ENCODE results near the gene GUK1. TPM values are rescaled to one million over a fixed set of nuclear protein-coding genes. Genes with fewer than 3 reads are reported as not detected.

GUK1 gene
- total and polyA plus RNA-seq, 2 donors (not counting 1 experiment from before 2014, with no cell fraction given), result 125 to 356 TPM

DNA sequence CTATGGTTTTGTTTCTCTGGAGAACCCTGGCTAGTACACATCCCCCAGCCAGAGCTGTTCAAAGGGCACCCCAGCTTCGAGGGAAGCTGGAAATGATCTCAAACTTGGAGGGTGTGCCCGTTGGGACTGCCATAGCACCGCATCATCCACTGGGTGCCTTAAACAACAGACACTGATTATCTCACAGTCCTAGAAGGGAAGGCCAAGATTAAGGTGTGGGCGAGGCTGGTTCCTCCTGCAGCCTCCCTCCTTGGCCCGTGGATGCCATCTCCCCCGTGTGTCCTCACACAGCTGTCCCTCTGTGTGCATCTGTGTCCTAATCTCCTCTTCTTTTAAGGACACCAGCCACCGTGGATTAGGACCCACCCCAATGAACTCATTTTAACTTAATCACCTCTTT, 21.3 kb downstream of the GUK1 start:
- Histone ChIP-seq H3K36me3 (replicated peaks in 1 of 2; ENCODE audit: control extremely low read depth in 1 of 2, control insufficient read depth in 1 of 2, extremely low read depth in 1 of 2, insufficient read depth in 2 of 2, low read length in 1 of 2) (no peaks in the 10 kb centered on the region), H2AFZ (ENCODE audit: insufficient read depth, low read depth, low read length, poor library complexity, severe bottlenecking) (no peak overlapping the region), H3K27me3 (replicated peaks in 1 of 4; ENCODE audit: control extremely low read depth in 1 of 4, control insufficient read depth in 3 of 4, insufficient read depth in 4 of 4, low read length in 3 of 4) (peaks cover 0 to 19% (median 0%) of the 10 kb centered on the region in 4 experiments), H3K4me2 (replicated peaks; ENCODE audit: low read depth, low read length, poor library complexity, severe bottlenecking) (no peak overlapping the region), H3K4me3 (ENCODE audit: control extremely low read depth in 1 of 5, extremely low read depth in 1 of 5, insufficient read depth in 1 of 5, low read depth in 2 of 5, low read length in 4 of 5) (no peak overlapping the region), H4K20me1 (ENCODE audit: control insufficient read depth, insufficient read depth, low read length, poor library complexity, severe bottlenecking) (no peaks in the 10 kb centered on the region), H3K27ac (ENCODE audit: low read length in 2 of 2) (no peak overlapping the region), H3K9me3 (ENCODE audit: control extremely low read depth in 1 of 3, control insufficient read depth in 2 of 3, insufficient read depth in 1 of 3, low read length in 2 of 3) (peaks cover 0 to 2% (median 0%) of the 10 kb centered on the region in 3 donors), H3K79me2 (ENCODE audit: control insufficient read depth, insufficient read depth, low read length) (peaks cover 6% of the 10 kb centered on the region), H3K9ac (ENCODE audit: low read length) (no peak overlapping the region), H3K4me1 (ENCODE audit: control insufficient read depth in 2 of 2, insufficient read depth in 2 of 2, low read length in 2 of 2) (peaks cover 8 to 22% of the 10 kb centered on the region in 2 donors)
- H3K9me3 Mint-ChIP-seq (ENCODE audit: insufficient read depth), result no peaks in the 10 kb centered on the region
- TF ChIP-seq EZH2 (IDR thresholded peaks at IDR 0.05; ENCODE audit: borderline replicate concordance, insufficient read depth, low read depth, low read length, poor library complexity, severe bottlenecking), result no peak
- TF ChIP-seq, protein P1, sequence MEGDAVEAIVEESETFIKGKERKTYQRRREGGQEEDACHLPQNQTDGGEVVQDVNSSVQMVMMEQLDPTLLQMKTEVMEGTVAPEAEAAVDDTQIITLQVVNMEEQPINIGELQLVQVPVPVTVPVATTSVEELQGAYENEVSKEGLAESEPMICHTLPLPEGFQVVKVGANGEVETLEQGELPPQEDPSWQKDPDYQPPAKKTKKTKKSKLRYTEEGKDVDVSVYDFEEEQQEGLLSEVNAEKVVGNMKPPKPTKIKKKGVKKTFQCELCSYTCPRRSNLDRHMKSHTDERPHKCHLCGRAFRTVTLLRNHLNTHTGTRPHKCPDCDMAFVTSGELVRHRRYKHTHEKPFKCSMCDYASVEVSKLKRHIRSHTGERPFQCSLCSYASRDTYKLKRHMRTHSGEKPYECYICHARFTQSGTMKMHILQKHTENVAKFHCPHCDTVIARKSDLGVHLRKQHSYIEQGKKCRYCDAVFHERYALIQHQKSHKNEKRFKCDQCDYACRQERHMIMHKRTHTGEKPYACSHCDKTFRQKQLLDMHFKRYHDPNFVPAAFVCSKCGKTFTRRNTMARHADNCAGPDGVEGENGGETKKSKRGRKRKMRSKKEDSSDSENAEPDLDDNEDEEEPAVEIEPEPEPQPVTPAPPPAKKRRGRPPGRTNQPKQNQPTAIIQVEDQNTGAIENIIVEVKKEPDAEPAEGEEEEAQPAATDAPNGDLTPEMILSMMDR (IDR thresholded peaks at IDR 0.05), result no peak
- DNase-seq (no peak), ATAC-seq (ENCODE audit: low read depth) (no peak)
- peaks cover 3% of the 10 kb centered on the region for H3K27me3 Mint-ChIP-seq
- no peak overlapping the region for H3K4me3 Mint-ChIP-seq
- H3K27ac Mint-ChIP-seq, result no peak overlapping the region
- ChIA-PET POLR2A (interaction anchor here (1.2 kb wide), 1 partner anchor 21 kb away, joined by 3 read pairs; no protein-coding TSS in a partner anchor), CTCF (no interaction called here)
- 87% methylated on average over 5 of the region's 7 CpGs for WGBS (ENCODE audit: insufficient coverage)
- intact Hi-C loops (cut with micrococcal nuclease), result no loop called here
- peaks cover 15% of the 10 kb centered on the region for H3K4me1 Mint-ChIP-seq

- ATAC-seq (ENCODE audit: low read depth) (no peak), DNase-seq (no peak)
- intact Hi-C loops (cut with micrococcal nuclease), result no loop called here
- H3K4me2 ChIP-seq (replicated peaks; ENCODE audit: low read depth, low read length, poor library complexity, severe bottlenecking), result no peak overlapping the region
- ChIA-PET POLR2A (interaction anchor here (1.2 kb wide), 1 partner anchor 21 kb away, joined by 3 read pairs; no protein-coding TSS in a partner anchor), CTCF (no interaction called here)
- no peaks in the 10 kb centered on the region for H4K20me1 ChIP-seq (ENCODE audit: control insufficient read depth, insufficient read depth, low read length, poor library complexity, severe bottlenecking)
- peaks cover 13 to 27% of the 10 kb centered on the region in 2 donors for H3K4me1 ChIP-seq (ENCODE audit: control insufficient read depth in 2 of 2, insufficient read depth in 2 of 2, low read length in 2 of 2)
- no peak overlapping the region for H2AFZ ChIP-seq (ENCODE audit: insufficient read depth, low read depth, low read length, poor library complexity, severe bottlenecking)
- H3K79me2 ChIP-seq (ENCODE audit: control insufficient read depth, insufficient read depth, low read length), result peaks cover 11% of the 10 kb centered on the region
- H3K27me3 ChIP-seq (replicated peaks in 1 of 4; ENCODE audit: control extremely low read depth in 1 of 4, control insufficient read depth in 3 of 4, insufficient read depth in 4 of 4, low read length in 3 of 4), result peaks cover 0 to 14% (median 0%) of the 10 kb centered on the region in 4 experiments
- Mint-ChIP-seq H3K4me1 (peaks cover 19% of the 10 kb centered on the region), H3K27ac (peak overlapping the region; percentile 37), H3K4me3 (no peak overlapping the region), H3K9me3 (ENCODE audit: insufficient read depth) (no peaks in the 10 kb centered on the region), H3K27me3 (peaks cover 3% of the 10 kb centered on the region)
- no peak overlapping the region for H3K27ac ChIP-seq (ENCODE audit: low read length in 2 of 2)
- H3K9ac ChIP-seq (ENCODE audit: low read length), result no peak overlapping the region
- no peaks in the 10 kb centered on the region for H3K36me3 ChIP-seq (replicated peaks in 1 of 2; ENCODE audit: control extremely low read depth in 1 of 2, control insufficient read depth in 1 of 2, extremely low read depth in 1 of 2, insufficient read depth in 2 of 2, low read length in 1 of 2)
- H3K9me3 ChIP-seq (ENCODE audit: control extremely low read depth in 1 of 3, control insufficient read depth in 2 of 3, insufficient read depth in 1 of 3, low read length in 2 of 3), result peaks cover 0 to 1% (median 0%) of the 10 kb centered on the region in 3 donors
- no peak overlapping the region for H3K4me3 ChIP-seq (ENCODE audit: control extremely low read depth in 1 of 5, extremely low read depth in 1 of 5, insufficient read depth in 1 of 5, low read depth in 2 of 5, low read length in 4 of 5)
- TF ChIP-seq EZH2 (IDR thresholded peaks at IDR 0.05; ENCODE audit: borderline replicate concordance, insufficient read depth, low read depth, low read length, poor library complexity, severe bottlenecking), result no peak
- TF ChIP-seq, protein P1 (IDR thresholded peaks at IDR 0.05), result no peak
- 91% methylated on average over 8 of the region's 9 CpGs for WGBS (ENCODE audit: insufficient coverage)
These were observed 21.8 kb downstream of the GUK1 start for GRCh38 chr1:228161866-228162265.

Measured in B cell (primary cell).